Coronary artery (tissue), 2 donors: ENCODE measurements around the gene ABI2.
"Not testable (repeated sequence)": the region's sequence is repeated elsewhere in the genome, so short reads cannot be mapped to it uniquely, and the experiment has no call there.

Source experiments
- DNase-seq: peaks from one replicate; pipeline ENCODE4 v3.0.0-alpha.2; 2017; ENCODE audit warnings: low spot score
- H3K27ac ChIP-seq, 2 donors: fragments of 200-600 bp; sonication (generic); one replicate each; pipeline ENCODE4 v1.5.1; 2016 to 2019
- H3K4me3 ChIP-seq: fragments of 200-600 bp; sonication (generic); 2 replicates; pipeline ENCODE4 v1.5.1; 2016; ENCODE audit warnings: mild to moderate bottlenecking, moderate library complexity
- CTCF ChIP-seq: fragments of 200-600 bp; sonication (generic); IDR thresholded peaks from one replicate; pipeline ENCODE4 v1.5.1; 2019; ENCODE audit warnings: antibody characterized with exemption

The ABI2 gene

GRCh38 chr2:203376173-203376572 lies 48.0 kb downstream of the ABI2 start:
- no peak overlapping the region for H3K27ac ChIP-seq
- no peak for DNase-seq
- TF ChIP-seq CTCF, result no peak
- H3K4me3 ChIP-seq, result no peak overlapping the region

- TF ChIP-seq CTCF, result no peak
- no peak overlapping the region for H3K27ac ChIP-seq
- no peak for DNase-seq
- no peak overlapping the region for H3K4me3 ChIP-seq
Measured at GRCh38 chr2:203379156-203379555, 51.0 kb downstream of the ABI2 start.

- no peak for TF ChIP-seq CTCF
- no peak overlapping the region for H3K27ac ChIP-seq
- no peak for DNase-seq
- H3K4me3 ChIP-seq, result no peak overlapping the region
Measured at GRCh38 chr2:203383038-203383437, 54.8 kb downstream of the ABI2 start.

- not testable (repeated sequence) for H3K27ac ChIP-seq, H3K4me3 ChIP-seq, DNase-seq
Measured at GRCh38 chr2:203388153-203388552, 60.0 kb downstream of the ABI2 start.

- TF ChIP-seq CTCF, result no peak
- no peak overlapping the region for H3K27ac ChIP-seq
- no peak overlapping the region for H3K4me3 ChIP-seq
- no peak for DNase-seq
Measured at GRCh38 chr2:203394519-203395227, 66.5 kb downstream of the ABI2 start.

GRCh38 chr2:203395858-203396257 lies 67.7 kb downstream of the ABI2 start:
- H3K27ac ChIP-seq, result no peak overlapping the region
- DNase-seq, result no peak

GRCh38 chr2:203396667-203397066 lies 68.5 kb downstream of the ABI2 start:
- Histone ChIP-seq H3K4me3 (no peak overlapping the region), H3K27ac (no peak overlapping the region)
- TF ChIP-seq CTCF, result no peak
- no peak for DNase-seq

More at GRCh38 chr2:203395858-203396257, 67.7 kb downstream of the ABI2 start:
- H3K4me3 ChIP-seq, result no peak overlapping the region
- TF ChIP-seq CTCF, result no peak
